Naive thymus-derived CD4-positive, alpha-beta T cell (primary cell): Measurements from ENCODE around the gene RERE. TPM values are rescaled to one million over a fixed set of nuclear protein-coding genes. Genes with fewer than 3 reads are reported as not detected.

Experiments
- ATAC-seq: fragments of 150-1000 bp; cut with Tn5 transposase; 2 replicates; pipeline ENCODE4 v1.10.0; 2021; ENCODE audit warnings: mild to moderate bottlenecking, moderate library complexity
- CTCF ChIA-PET: fragments of 350-600 bp; sonication (Branson Sonifier 250); formaldehyde crosslinking; loops from one replicate; lab custom pipeline; 2021; ENCODE audit warnings: antibody characterized with exemption; lab: Charles Lee
- POLR2A ChIA-PET: fragments of 350-600 bp; sonication (Branson Sonifier 250); formaldehyde crosslinking; loops from one replicate; lab custom pipeline; 2021; ENCODE audit warnings: antibody characterized with exemption, inconsistent platforms; lab: Charles Lee
- DNase-seq, 9 donors: peaks; one replicate each; pipeline versions ENCODE4 v3.0.0 to v3.0.0-alpha.2; 2020 to 2022; ENCODE audit warnings: mixed read lengths in 1 of 9
- H3K27ac ChIP-seq: one replicate; pipeline ENCODE4 v1.7.0; 2013; ENCODE audit warnings: mild to moderate bottlenecking, low read depth, low read length, moderate library complexity
- H3K27me3 ChIP-seq, 2 donors: one replicate each; pipeline ENCODE4 v1.7.0; 2013; ENCODE audit warnings: low read length in 2 of 2, mild to moderate bottlenecking in 2 of 2, moderate library complexity in 2 of 2; ENCODE audit not compliant: control insufficient read depth in 2 of 2, insufficient read depth in 2 of 2
- H3K36me3 ChIP-seq, 3 experiments: 1 replicate in 2 of 3; 2 replicates in 1 of 3; pipeline ENCODE4 v1.7.0; 2013; ENCODE audit warnings: low read length in 3 of 3, mild to moderate bottlenecking in 3 of 3, moderate library complexity in 1 of 3; ENCODE audit not compliant: insufficient read depth in 3 of 3, control insufficient read depth in 2 of 3
- H3K4me1 ChIP-seq, 2 donors: one replicate each; pipeline ENCODE4 v1.7.0; 2013; ENCODE audit warnings: low read length in 2 of 2, mild to moderate bottlenecking in 2 of 2, moderate library complexity in 1 of 2; ENCODE audit not compliant: control insufficient read depth in 2 of 2, insufficient read depth in 2 of 2
- H3K4me3 ChIP-seq: 2 replicates; pipeline ENCODE4 v1.7.0; 2013; ENCODE audit warnings: mild to moderate bottlenecking, low read length
- H3K9me3 ChIP-seq, 3 experiments: 1 replicate in 2 of 3; 2 replicates in 1 of 3; pipeline ENCODE4 v1.7.0; 2013; ENCODE audit warnings: low read length in 3 of 3; ENCODE audit not compliant: control insufficient read depth in 2 of 3
- H3K27ac Mint-ChIP-seq, 9 donors: one replicate each; pipeline ENCODE4 v1.8.0; 2020 to 2022; ENCODE audit warnings: mixed read lengths in 9 of 9, mild to moderate bottlenecking in 8 of 9, moderate library complexity in 5 of 9, inconsistent platforms in 2 of 9
- H3K27me3 Mint-ChIP-seq, 5 donors: one replicate each; pipeline ENCODE4 v1.8.0; 2021 to 2022; ENCODE audit warnings: mixed read lengths in 5 of 5, mild to moderate bottlenecking in 1 of 5
- H3K36me3 Mint-ChIP-seq, 5 donors: one replicate each; pipeline ENCODE4 v1.8.0; 2020 to 2022; ENCODE audit warnings: mixed read lengths in 5 of 5, mild to moderate bottlenecking in 3 of 5, inconsistent platforms in 1 of 5
- H3K4me1 Mint-ChIP-seq, 7 donors: one replicate each; pipeline ENCODE4 v1.8.0; 2020 to 2022; ENCODE audit warnings: mixed read lengths in 7 of 7, mild to moderate bottlenecking in 3 of 7, inconsistent platforms in 1 of 7
- H3K4me3 Mint-ChIP-seq, 10 donors: one replicate each; pipeline ENCODE4 v1.8.0; 2020 to 2022; ENCODE audit warnings: mild to moderate bottlenecking in 10 of 10, mixed read lengths in 10 of 10, moderate library complexity in 6 of 10, inconsistent platforms in 2 of 10
- H3K9me3 Mint-ChIP-seq, 11 donors: one replicate each; pipeline ENCODE4 v1.8.0; 2020 to 2022; ENCODE audit warnings: mixed read lengths in 11 of 11, mild to moderate bottlenecking in 4 of 11, inconsistent platforms in 1 of 11, moderate library complexity in 1 of 11
- intact Hi-C, 2 donors: fragments of 100-400 bp; cut with micrococcal nuclease; formaldehyde crosslinking; loops; one replicate each; pipeline ENCODE4 v1.15.1; 2023
- microRNA-seq: library from miRNA; unstranded; fragments of <30 nt; microRNA quantifications from one replicate; pipeline ENCODE4 v1.2.0, GENCODE V29; 2022; ENCODE audit warnings: borderline microRNAs expressed
- polyA plus RNA-seq, 2 donors: library from polyadenylated mRNA; unstranded; fragments of 300-500 nt; fragmentation: Illumina TruSeq; gene quantifications; one replicate each; pipeline ENCODE4 v1.2.3, GENCODE V29; 2021
- total RNA-seq, 6 experiments: library from RNA in 5 of 6; stranded (reverse) in 5 of 6; gene quantifications; 1 replicate in 5 of 6; 2 replicates in 1 of 6; pipeline ENCODE4 v1.2.3 and lab custom pipeline; 2021 to 2026

The RERE gene
- total and polyA plus RNA-seq, 7 experiments from 2014 or later = 7.3 to 114 (median 106) TPM

GRCh38 chr1:8307628-8308027 lies 509.8 kb downstream of the RERE start:
- Histone ChIP-seq H3K4me1 (no peaks in the 10 kb centered on the region), H3K27me3 (no peaks in the 10 kb centered on the region), H3K27ac (no peak overlapping the region), H3K4me3 (no peak overlapping the region), H3K36me3 (no peaks in the 10 kb centered on the region), H3K9me3 (no peaks in the 10 kb centered on the region)
- no peak for ATAC-seq
- ChIA-PET POLR2A (no interaction called here), CTCF (interaction anchor here (0.8 kb wide), 1 partner anchor 292 kb away, joined by 4 read pairs; no protein-coding TSS in a partner anchor)
- no peak for DNase-seq
- H3K27ac Mint-ChIP-seq = no peak overlapping the region
- no peak overlapping the region for H3K4me3 Mint-ChIP-seq
- H3K4me1 Mint-ChIP-seq = no peaks in the 10 kb centered on the region
- intact Hi-C loops = no loop called here
- H3K27me3 Mint-ChIP-seq = peaks cover 0 to 13% (median 4%) of the 10 kb centered on the region in 5 donors
- H3K9me3 Mint-ChIP-seq = peaks cover 0 to 6% (median 0%) of the 10 kb centered on the region in 11 donors
- H3K36me3 Mint-ChIP-seq = no peaks in the 10 kb centered on the region

- H3K4me1 Mint-ChIP-seq = peaks cover 0 to 5% (median 0%) of the 10 kb centered on the region in 7 donors
- Histone ChIP-seq H3K4me1 (no peaks in the 10 kb centered on the region), H3K27ac (no peak overlapping the region), H3K4me3 (no peak overlapping the region), H3K36me3 (no peaks in the 10 kb centered on the region), H3K9me3 (no peaks in the 10 kb centered on the region), H3K27me3 (no peaks in the 10 kb centered on the region)
- intact Hi-C loops = no loop called here
- no peaks in the 10 kb centered on the region for H3K36me3 Mint-ChIP-seq
- no peak for ATAC-seq
- no peak overlapping the region for H3K4me3 Mint-ChIP-seq
- no peak for DNase-seq
- CTCF ChIA-PET = no interaction called here
- H3K27ac Mint-ChIP-seq = no peak overlapping the region
- H3K9me3 Mint-ChIP-seq = no peaks in the 10 kb centered on the region
- peaks cover 0 to 14% (median 7%) of the 10 kb centered on the region in 5 donors for H3K27me3 Mint-ChIP-seq
- POLR2A ChIA-PET = no interaction called here
These were observed 513.6 kb downstream of the RERE start for GRCh38 chr1:8303876-8304275.

DNA sequence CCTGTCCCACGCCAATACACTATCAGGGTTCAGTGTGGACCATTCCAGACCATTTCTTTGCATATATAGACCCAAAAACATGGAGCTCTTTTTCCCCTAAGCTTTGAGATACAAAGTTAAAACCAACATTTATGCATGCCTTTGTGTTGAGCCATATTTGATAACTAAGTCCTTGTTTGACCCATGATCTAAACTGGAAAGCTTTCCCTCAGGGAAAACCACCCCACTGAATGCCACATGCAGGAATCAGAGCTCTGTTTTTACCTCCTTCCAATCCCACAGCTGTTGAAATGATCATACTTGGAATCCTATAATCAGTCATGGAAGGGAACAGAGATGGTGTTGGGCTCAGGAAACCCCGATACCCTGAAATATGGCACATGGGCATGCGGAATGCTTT lies 514.3 kb downstream of the RERE start:
- ATAC-seq = no peak
- H3K27me3 Mint-ChIP-seq = peaks cover 0 to 14% (median 9%) of the 10 kb centered on the region in 5 donors
- Histone ChIP-seq H3K4me1 (no peaks in the 10 kb centered on the region), H3K4me3 (no peak overlapping the region), H3K27me3 (no peaks in the 10 kb centered on the region), H3K27ac (no peak overlapping the region), H3K36me3 (no peaks in the 10 kb centered on the region), H3K9me3 (no peaks in the 10 kb centered on the region)
- intact Hi-C loops = no loop called here
- no peaks in the 10 kb centered on the region for H3K9me3 Mint-ChIP-seq
- no peak overlapping the region for H3K27ac Mint-ChIP-seq
- ChIA-PET CTCF (no interaction called here), POLR2A (no interaction called here)
- H3K36me3 Mint-ChIP-seq = no peaks in the 10 kb centered on the region
- no peak overlapping the region for H3K4me3 Mint-ChIP-seq
- no peak for DNase-seq
- peaks cover 0 to 5% (median 0%) of the 10 kb centered on the region in 7 donors for H3K4me1 Mint-ChIP-seq

Small RNA genes within 50 kb of the gene (microRNA-seq; reads per million reads assigned to microRNA genes)
- gene MIR6728 = not detected

Other genes with a start within 250 kb of the RERE start
- 1,000 to 10,000 TPM in 1 of 5 experiments, 100 to 1,000 TPM in 4; 198 to 3,569 (median 264) TPM for gene ENO1, start 61.0 kb upstream of the RERE start, total RNA-seq
- gene ENO1, start 61.0 kb upstream of the RERE start, polyA plus RNA-seq = 1,000 to 10,000 TPM in 1 of 2 donors, 100 to 1,000 TPM in 1; 944 to 1,140 TPM
- 1 to 10 TPM in 2 of 5 experiments, under 1 TPM in 3; 0.49 to 5.9 (median 0.90) TPM for gene CA6, start 128.2 kb upstream of the RERE start, total RNA-seq
- 1 to 10 TPM; 3.6 to 9.3 TPM for gene CA6, start 128.2 kb upstream of the RERE start, polyA plus RNA-seq
- not detected for gene SLC2A7, start 208.8 kb upstream of the RERE start, total RNA-seq
- gene SLC2A7, start 208.8 kb upstream of the RERE start, polyA plus RNA-seq = under 1 TPM in 1 of 2 donors, not detected in 1; 0.19 TPM